ENCODE measurements around the gene SNX27.

SNX27 gene

DNA sequence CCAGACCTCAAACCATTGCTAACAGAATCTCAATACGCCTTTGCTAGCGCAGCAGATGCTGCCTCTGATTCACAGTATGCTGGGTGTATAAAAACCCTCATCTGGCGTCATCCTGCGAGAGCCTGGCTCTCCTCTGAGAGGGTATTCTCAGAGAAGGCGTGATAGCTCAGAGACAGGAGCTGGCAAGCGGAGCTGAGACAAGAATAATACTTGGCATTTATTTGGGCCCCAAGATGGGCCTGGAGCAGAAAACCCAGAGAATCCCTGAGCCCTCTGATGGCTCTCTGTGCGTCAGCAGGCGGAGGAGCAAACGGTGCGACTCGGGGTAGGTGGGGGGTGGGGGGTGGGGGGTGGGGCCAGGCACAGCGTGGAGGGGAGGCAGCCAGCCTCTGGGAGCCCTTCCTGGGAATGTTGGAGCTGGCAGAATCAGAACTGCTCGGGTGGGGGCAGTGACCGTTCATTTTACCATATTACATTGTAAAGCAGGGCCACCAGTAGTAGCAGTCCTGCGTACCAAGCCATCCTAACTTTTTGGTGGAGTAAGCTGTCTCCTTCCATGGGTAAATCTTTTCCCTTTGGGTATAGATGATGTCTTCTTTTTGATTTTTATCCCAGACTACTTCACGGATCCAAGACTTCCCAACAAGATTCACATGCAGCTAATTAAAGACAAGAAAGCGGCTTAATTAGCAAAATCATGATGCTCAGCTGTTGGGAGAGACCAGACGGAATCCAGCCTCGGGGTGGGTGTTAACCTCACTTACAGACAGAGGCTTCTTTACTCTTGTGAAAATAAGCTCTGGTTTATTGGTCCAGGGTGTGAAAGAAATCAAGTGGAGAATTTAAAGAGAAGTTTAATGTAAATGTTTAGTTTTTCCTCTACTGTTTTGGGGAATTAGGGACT is 116.6 kb downstream of the SNX27 start:
- no peak for TF ChIP-seq REST (IDR thresholded peaks at IDR 0.05; ENCODE audit: insufficient read depth in 1 of 2, low read depth in 2 of 2, low read length in 2 of 2)
- TF ChIP-seq FOXP2 (optimal IDR thresholded peaks at IDR 0.05; ENCODE audit: borderline replicate concordance, extremely low read depth, extremely low read length, insufficient read depth): no peak
- TF ChIP-seq POLR2AphosphoS5 (IDR thresholded peaks at IDR 0.05; ENCODE audit: low read depth, low read length): no peak
- TF ChIP-seq SIN3A (IDR thresholded peaks at IDR 0.05; ENCODE audit: borderline replicate concordance, insufficient read depth, low read length): no peak
- TF ChIP-seq TAF1 (IDR thresholded peaks at IDR 0.05; ENCODE audit: borderline replicate concordance, insufficient read depth, low read length): no peak

GRCh38 chr1:151729157-151729965 is 117.5 kb downstream of the SNX27 start:
- TF ChIP-seq SIN3A (IDR thresholded peaks at IDR 0.05; ENCODE audit: borderline replicate concordance, insufficient read depth, low read length): no peak
- no peak for TF ChIP-seq TAF1 (IDR thresholded peaks at IDR 0.05; ENCODE audit: borderline replicate concordance, insufficient read depth, low read length)
- TF ChIP-seq POLR2AphosphoS5 (IDR thresholded peaks at IDR 0.05; ENCODE audit: low read depth, low read length): no peak
- TF ChIP-seq FOXP2 (optimal IDR thresholded peaks at IDR 0.05; ENCODE audit: borderline replicate concordance, extremely low read depth, extremely low read length, insufficient read depth): no peak
- no peak for TF ChIP-seq REST (IDR thresholded peaks at IDR 0.05; ENCODE audit: insufficient read depth in 1 of 2, low read depth in 2 of 2, low read length in 2 of 2)

GRCh38 chr1:151729966-151730291 is 118.1 kb downstream of the SNX27 start:
- TF ChIP-seq SIN3A (IDR thresholded peaks at IDR 0.05; ENCODE audit: borderline replicate concordance, insufficient read depth, low read length) (no peak), FOXP2 (optimal IDR thresholded peaks at IDR 0.05; ENCODE audit: borderline replicate concordance, extremely low read depth, extremely low read length, insufficient read depth) (no peak), REST (IDR thresholded peaks at IDR 0.05; ENCODE audit: insufficient read depth in 1 of 2, low read depth in 2 of 2, low read length in 2 of 2) (no peak), POLR2AphosphoS5 (IDR thresholded peaks at IDR 0.05; ENCODE audit: low read depth, low read length) (no peak), TAF1 (IDR thresholded peaks at IDR 0.05; ENCODE audit: borderline replicate concordance, insufficient read depth, low read length) (no peak)

DNA sequence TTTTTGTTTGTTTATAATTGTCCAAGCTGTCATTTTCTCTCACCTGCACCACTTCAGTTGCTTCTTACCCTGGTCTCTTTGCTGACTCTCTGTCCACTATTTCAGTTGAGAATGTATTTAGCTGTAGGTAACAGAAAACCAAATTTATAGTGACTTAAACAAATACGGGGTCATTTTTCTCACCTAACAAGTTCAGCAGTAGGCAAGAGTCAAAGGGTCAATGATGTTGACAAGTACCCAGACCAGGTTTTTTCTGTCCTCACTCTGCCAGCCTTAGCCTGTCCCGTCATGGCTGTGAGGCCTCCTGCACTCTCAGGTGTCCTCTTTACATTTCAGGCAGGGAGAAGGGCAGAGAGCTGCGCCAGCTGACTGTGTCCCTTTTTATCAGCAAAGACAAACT is 121.3 kb downstream of the SNX27 start:
- no peak for TF ChIP-seq SIN3A (IDR thresholded peaks at IDR 0.05; ENCODE audit: borderline replicate concordance, insufficient read depth, low read length)

DNA sequence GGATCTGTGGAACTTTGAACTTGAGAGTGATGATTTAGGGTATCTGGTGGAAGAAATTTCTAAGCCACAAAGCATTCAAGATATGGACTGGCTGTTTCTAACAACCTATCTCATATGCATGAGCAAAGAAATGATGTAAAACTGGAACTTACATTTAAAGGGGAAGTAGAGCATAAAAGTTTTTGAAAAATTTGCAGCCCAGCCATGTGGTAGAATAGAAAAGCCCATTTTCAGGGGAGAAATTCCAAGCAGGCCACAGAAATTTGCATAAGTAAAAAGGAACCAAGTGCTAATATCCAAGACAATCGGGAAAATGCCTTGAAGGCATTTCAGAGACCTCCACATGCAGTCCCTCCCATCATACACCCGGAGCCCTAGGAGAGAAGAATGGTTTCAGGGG is 125.2 kb downstream of the SNX27 start:
- TF ChIP-seq TAF1 (IDR thresholded peaks at IDR 0.05; ENCODE audit: borderline replicate concordance, insufficient read depth, low read length) (no peak), SIN3A (IDR thresholded peaks at IDR 0.05; ENCODE audit: borderline replicate concordance, insufficient read depth, low read length) (no peak), REST (IDR thresholded peaks at IDR 0.05; ENCODE audit: insufficient read depth in 1 of 2, low read depth in 2 of 2, low read length in 2 of 2) (no peak), POLR2AphosphoS5 (IDR thresholded peaks at IDR 0.05; ENCODE audit: low read depth, low read length) (no peak), FOXP2 (optimal IDR thresholded peaks at IDR 0.05; ENCODE audit: borderline replicate concordance, extremely low read depth, extremely low read length, insufficient read depth) (no peak)
